Measurements from ENCODE around the gene TMEM86B.

The TMEM86B gene

DNA sequence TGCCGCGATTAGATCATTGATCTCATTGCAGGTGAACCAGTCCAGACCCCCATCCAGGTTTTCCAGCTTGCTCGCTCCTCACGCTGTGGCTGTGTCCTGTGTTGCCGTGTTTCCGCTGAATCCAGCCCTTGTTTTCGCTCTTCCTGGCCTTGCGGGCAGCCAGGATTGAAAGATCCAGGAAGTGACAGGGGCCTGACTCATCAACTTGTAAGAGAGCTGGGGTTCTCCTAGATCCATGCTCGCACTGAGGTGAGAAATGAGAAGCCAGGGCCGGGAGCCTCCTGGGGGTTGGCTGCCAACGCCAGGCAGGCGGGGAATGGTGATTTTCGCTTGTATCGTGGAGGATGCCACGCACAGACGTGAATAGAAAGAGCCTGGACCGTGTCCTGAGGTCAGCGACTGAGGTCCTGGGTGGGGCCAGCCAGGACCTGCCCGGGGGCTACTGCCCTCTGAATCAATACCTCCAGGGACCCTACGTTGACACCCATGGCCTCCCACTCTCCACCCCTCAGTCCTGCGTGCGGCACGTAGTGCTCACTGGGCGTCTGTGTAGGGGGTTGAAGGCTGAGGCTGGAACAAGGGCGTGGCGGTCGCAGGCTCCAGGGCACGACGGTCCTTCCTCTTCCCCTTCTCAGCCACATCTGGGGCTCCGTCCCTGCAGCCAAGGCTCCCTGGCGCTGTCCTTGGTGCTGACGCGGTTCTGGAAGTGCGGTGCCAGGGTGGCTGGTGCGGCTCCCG lies 11.9 kb downstream of the TMEM86B start (continued):
- TF ChIP-seq, protein P1, sequence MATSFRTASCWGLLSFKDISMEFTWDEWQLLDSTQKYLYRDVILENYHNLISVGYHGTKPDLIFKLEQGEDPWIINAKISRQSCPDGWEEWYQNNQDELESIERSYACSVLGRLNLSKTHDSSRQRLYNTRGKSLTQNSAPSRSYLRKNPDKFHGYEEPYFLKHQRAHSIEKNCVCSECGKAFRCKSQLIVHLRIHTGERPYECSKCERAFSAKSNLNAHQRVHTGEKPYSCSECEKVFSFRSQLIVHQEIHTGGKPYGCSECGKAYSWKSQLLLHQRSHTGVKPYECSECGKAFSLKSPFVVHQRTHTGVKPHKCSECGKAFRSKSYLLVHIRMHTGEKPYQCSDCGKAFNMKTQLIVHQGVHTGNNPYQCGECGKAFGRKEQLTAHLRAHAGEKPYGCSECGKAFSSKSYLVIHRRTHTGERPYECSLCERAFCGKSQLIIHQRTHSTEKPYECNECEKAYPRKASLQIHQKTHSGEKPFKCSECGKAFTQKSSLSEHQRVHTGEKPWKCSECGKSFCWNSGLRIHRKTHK (tag by site-specific recombination; IDR thresholded peaks at IDR 0.05), result no peak
- TF ChIP-seq, protein P2, sequence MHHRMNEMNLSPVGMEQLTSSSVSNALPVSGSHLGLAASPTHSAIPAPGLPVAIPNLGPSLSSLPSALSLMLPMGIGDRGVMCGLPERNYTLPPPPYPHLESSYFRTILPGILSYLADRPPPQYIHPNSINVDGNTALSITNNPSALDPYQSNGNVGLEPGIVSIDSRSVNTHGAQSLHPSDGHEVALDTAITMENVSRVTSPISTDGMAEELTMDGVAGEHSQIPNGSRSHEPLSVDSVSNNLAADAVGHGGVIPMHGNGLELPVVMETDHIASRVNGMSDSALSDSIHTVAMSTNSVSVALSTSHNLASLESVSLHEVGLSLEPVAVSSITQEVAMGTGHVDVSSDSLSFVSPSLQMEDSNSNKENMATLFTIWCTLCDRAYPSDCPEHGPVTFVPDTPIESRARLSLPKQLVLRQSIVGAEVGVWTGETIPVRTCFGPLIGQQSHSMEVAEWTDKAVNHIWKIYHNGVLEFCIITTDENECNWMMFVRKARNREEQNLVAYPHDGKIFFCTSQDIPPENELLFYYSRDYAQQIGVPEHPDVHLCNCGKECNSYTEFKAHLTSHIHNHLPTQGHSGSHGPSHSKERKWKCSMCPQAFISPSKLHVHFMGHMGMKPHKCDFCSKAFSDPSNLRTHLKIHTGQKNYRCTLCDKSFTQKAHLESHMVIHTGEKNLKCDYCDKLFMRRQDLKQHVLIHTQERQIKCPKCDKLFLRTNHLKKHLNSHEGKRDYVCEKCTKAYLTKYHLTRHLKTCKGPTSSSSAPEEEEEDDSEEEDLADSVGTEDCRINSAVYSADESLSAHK (tag by site-specific recombination; IDR thresholded peaks at IDR 0.05), result peak; percentile 68
- peak; percentile 93 for TF ChIP-seq ZBTB17 (tag by site-specific recombination; IDR thresholded peaks at IDR 0.05)
- TF ChIP-seq, protein P3, sequence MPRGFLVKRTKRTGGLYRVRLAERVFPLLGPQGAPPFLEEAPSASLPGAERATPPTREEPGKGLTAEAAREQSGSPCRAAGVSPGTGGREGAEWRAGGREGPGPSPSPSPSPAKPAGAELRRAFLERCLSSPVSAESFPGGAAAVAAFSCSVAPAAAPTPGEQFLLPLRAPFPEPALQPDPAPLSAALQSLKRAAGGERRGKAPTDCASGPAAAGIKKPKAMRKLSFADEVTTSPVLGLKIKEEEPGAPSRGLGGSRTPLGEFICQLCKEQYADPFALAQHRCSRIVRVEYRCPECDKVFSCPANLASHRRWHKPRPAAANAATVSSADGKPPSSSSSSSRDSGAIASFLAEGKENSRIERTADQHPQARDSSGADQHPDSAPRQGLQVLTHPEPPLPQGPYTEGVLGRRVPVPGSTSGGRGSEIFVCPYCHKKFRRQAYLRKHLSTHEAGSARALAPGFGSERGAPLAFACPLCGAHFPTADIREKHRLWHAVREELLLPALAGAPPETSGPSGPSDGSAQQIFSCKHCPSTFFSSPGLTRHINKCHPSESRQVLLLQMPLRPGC (tag by site-specific recombination; IDR thresholded peaks at IDR 0.05), result no peak; the same call in 1 of the 2 replicates
- peak; percentile 84; the same call in 1 of the 2 replicates for TF ChIP-seq ZNF302 (tag by site-specific recombination; IDR thresholded peaks at IDR 0.05; ENCODE audit: low read depth)
- peak; percentile 41; the same call in 1 of the 2 replicates for TF ChIP-seq ZSCAN4 (tag by site-specific recombination; IDR thresholded peaks at IDR 0.05)
- TF ChIP-seq ZNF76 (tag by site-specific recombination; IDR thresholded peaks at IDR 0.05; ENCODE audit: borderline replicate concordance, low read depth), result peak; percentile 66
- TF ChIP-seq ZXDB (tag by site-specific recombination; IDR thresholded peaks at IDR 0.05), result peak; percentile 62
- TF ChIP-seq, protein P4, sequence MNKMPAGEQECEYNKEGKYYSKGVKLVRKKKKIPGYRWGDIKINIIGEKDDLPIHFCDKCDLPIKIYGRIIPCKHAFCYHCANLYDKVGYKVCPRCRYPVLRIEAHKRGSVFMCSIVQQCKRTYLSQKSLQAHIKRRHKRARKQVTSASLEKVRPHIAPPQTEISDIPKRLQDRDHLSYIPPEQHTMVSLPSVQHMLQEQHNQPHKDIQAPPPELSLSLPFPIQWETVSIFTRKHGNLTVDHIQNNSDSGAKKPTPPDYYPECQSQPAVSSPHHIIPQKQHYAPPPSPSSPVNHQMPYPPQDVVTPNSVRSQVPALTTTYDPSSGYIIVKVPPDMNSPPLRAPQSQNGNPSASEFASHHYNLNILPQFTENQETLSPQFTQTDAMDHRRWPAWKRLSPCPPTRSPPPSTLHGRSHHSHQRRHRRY (tag by site-specific recombination; IDR thresholded peaks at IDR 0.05), result no peak
- TF ChIP-seq ZNF280D (tag by site-specific recombination; IDR thresholded peaks at IDR 0.05), result peak; percentile 99
- TF ChIP-seq ZNF544 (tag by site-specific recombination; IDR thresholded peaks at IDR 0.05), result no peak
- peak; percentile 93 for TF ChIP-seq ZNF639 (tag by site-specific recombination; IDR thresholded peaks at IDR 0.05)
- TF ChIP-seq KLF16 (tag by site-specific recombination; IDR thresholded peaks at IDR 0.05), result peak; percentile 92; the same call in 1 of the 2 replicates
- peak; percentile 84 for TF ChIP-seq ZBTB10 (tag by site-specific recombination; IDR thresholded peaks at IDR 0.05)
- peak; percentile 86 for TF ChIP-seq ATF2 (tag by site-specific recombination; IDR thresholded peaks at IDR 0.05; ENCODE audit: low read depth)
- TF ChIP-seq TRIM28 (IDR thresholded peaks at IDR 0.05; ENCODE audit: borderline replicate concordance, low read length), result no peak
- no peak for TF ChIP-seq ZNF585B (tag by site-specific recombination; IDR thresholded peaks at IDR 0.05)
- no peak for TF ChIP-seq ZNF626 (tag by site-specific recombination; IDR thresholded peaks at IDR 0.05)
